PFSK-1 (cell line): ENCODE data around the gene FOXP3.

Source experiments
- POLR2AphosphoS5 ChIP-seq: IDR thresholded peaks from 2 replicates; pipeline ENCODE4 v1.6.1; 2012; ENCODE audit warnings: low read depth, mild to moderate bottlenecking, control low read depth, low read length, moderate library complexity
- SIN3A ChIP-seq: IDR thresholded peaks from 2 replicates; pipeline ENCODE4 v1.6.1; 2012; ENCODE audit warnings: mild to moderate bottlenecking, low read length, moderate library complexity, borderline replicate concordance; ENCODE audit not compliant: insufficient read depth
- TAF1 ChIP-seq: IDR thresholded peaks from 2 replicates; pipeline ENCODE4 v1.6.1; 2012; ENCODE audit warnings: low read length, control low read depth, borderline replicate concordance; ENCODE audit not compliant: insufficient read depth
- TF ChIP-seq, protein P1 (sequence below), 2 experiments: IDR thresholded peaks; 2 replicates each; pipeline versions ENCODE4 v1.6.1 to v1.8.0; 2011 to 2012; ENCODE audit warnings: low read depth in 2 of 2, low read length in 2 of 2, control low read depth in 1 of 2, inconsistent platforms in 1 of 2, mild to moderate bottlenecking in 1 of 2, moderate library complexity in 1 of 2; ENCODE audit not compliant: insufficient read depth in 1 of 2

DNA sequence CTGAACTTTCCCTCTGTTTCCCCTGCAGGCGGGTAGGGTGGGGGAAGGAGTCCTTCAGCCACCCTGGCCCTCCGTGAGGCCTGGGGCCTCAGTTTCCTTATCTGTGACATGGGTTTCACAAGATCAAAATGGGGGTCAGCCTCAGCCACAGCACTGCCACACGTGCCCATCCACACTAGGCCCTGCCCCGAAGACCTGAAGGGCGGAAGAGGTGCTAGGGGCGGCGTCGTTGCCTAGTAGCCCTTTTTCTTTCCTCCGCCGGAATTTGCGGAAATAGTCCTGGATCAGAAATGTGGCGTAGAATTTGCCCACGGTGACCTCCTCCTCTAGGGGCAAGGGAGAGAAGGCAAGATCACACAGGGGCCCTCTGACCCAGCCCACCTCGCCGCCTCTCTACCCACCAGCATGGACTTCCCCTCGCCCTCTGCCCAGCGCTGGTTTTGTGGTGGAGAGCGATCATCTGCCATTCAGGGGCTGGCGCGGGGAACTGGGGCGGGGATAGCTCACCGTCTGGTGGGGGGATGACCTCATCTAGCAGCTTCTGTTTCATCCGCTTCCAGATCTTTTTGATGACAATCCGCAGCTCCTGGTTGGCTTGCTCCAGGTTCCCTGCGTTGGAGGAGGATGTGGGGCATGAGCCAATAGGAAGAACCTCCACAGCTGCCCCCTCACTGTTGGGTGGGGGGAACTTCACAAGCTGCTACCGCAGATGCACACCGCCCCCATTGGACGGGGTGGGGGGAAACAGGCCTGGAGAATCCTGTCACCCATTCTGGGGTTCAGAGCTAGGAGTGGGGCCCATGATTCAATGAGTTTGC lies 54.9 kb downstream of the FOXP3 start:
- TF ChIP-seq, protein P1, sequence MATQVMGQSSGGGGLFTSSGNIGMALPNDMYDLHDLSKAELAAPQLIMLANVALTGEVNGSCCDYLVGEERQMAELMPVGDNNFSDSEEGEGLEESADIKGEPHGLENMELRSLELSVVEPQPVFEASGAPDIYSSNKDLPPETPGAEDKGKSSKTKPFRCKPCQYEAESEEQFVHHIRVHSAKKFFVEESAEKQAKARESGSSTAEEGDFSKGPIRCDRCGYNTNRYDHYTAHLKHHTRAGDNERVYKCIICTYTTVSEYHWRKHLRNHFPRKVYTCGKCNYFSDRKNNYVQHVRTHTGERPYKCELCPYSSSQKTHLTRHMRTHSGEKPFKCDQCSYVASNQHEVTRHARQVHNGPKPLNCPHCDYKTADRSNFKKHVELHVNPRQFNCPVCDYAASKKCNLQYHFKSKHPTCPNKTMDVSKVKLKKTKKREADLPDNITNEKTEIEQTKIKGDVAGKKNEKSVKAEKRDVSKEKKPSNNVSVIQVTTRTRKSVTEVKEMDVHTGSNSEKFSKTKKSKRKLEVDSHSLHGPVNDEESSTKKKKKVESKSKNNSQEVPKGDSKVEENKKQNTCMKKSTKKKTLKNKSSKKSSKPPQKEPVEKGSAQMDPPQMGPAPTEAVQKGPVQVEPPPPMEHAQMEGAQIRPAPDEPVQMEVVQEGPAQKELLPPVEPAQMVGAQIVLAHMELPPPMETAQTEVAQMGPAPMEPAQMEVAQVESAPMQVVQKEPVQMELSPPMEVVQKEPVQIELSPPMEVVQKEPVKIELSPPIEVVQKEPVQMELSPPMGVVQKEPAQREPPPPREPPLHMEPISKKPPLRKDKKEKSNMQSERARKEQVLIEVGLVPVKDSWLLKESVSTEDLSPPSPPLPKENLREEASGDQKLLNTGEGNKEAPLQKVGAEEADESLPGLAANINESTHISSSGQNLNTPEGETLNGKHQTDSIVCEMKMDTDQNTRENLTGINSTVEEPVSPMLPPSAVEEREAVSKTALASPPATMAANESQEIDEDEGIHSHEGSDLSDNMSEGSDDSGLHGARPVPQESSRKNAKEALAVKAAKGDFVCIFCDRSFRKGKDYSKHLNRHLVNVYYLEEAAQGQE (IDR thresholded peaks at IDR 0.05; ENCODE audit: insufficient read depth in 1 of 2, low read depth in 2 of 2, low read length in 2 of 2) = no peak
- TF ChIP-seq SIN3A (no peak), POLR2AphosphoS5 (no peak), TAF1 (no peak)
